Uterus (tissue), 4 donors: ENCODE data around the gene SPATA24. TPM values are rescaled to one million over a fixed set of nuclear protein-coding genes. Genes with fewer than 3 reads are reported as not detected.

Experiments used
- DNase-seq, 2 donors: peaks; one replicate each; pipeline ENCODE4 v3.0.0-alpha.2; 2019 to 2020
- H3K27ac ChIP-seq, 2 donors: fragments of 200-600 bp; sonication (generic); 1 replicate in 1 of 2; 2 replicates in 1 of 2; pipeline ENCODE4 v1.5.1; 2016 to 2018
- H3K27me3 ChIP-seq, 2 donors: fragments of 200-600 bp; sonication (generic); one replicate each; pipeline ENCODE4 v1.5.1; 2018 to 2019; ENCODE audit warnings: control low read depth in 1 of 2
- H3K36me3 ChIP-seq, 2 donors: fragments of 200-600 bp; sonication (generic); one replicate each; pipeline ENCODE4 v1.5.1; 2019; ENCODE audit warnings: control low read depth in 1 of 2
- H3K4me1 ChIP-seq, 2 donors: fragments of 200-600 bp; sonication (generic); one replicate each; pipeline ENCODE4 v1.5.1; 2018 to 2019; ENCODE audit warnings: control low read depth in 1 of 2
- H3K4me3 ChIP-seq, 2 donors: fragments of 200-600 bp; sonication (generic); 1 replicate in 1 of 2; 2 replicates in 1 of 2; pipeline ENCODE4 v1.5.1; 2018 to 2019; ENCODE audit warnings: mild to moderate bottlenecking in 1 of 2
- H3K9me3 ChIP-seq, 2 donors: fragments of 200-600 bp; sonication (generic); one replicate each; pipeline ENCODE4 v1.5.1; 2019; ENCODE audit warnings: control low read depth in 1 of 2
- POLR2A ChIP-seq, 2 donors: fragments of 450-650 bp; IDR thresholded peaks; one replicate each; pipeline ENCODE4 v1.6.1; 2016; ENCODE audit warnings: antibody characterized with exemption in 2 of 2, mild to moderate bottlenecking in 1 of 2, moderate library complexity in 1 of 2
- intact Hi-C: fragments of 100-400 bp; cut with DNase I; formaldehyde crosslinking; loops from one replicate; pipeline ENCODE4 v1.15.1; 2023; ENCODE audit warnings: low total_unique reads
- total RNA-seq, 4 donors: library from RNA; depleted of rRNA in 3 of 4; stranded (reverse); fragments of >200 nt in 3 of 4; gene quantifications; one replicate each; pipeline versions ENCODE4 v1.1.0 to v1.2.4, GENCODE V29; 2014 to 2023
- TF ChIP-seq, protein P1 (sequence below), 4 experiments: fragments of 200-600 bp in 2 of 4; fragments of 450-650 bp in 2 of 4; sonication (generic) in 2 of 4; IDR thresholded peaks; one replicate each; pipeline ENCODE4 v1.5.1; 2016 to 2019; ENCODE audit warnings: antibody characterized with exemption in 4 of 4, mild to moderate bottlenecking in 2 of 4, moderate library complexity in 1 of 4
- donor health status: DM: yes; HTN: yes; CAD: no.

SPATA24 gene
- total RNA-seq, 4 donors from 2014 or later: 2.4 to 3.4 TPM; not detected in 2

DNA sequence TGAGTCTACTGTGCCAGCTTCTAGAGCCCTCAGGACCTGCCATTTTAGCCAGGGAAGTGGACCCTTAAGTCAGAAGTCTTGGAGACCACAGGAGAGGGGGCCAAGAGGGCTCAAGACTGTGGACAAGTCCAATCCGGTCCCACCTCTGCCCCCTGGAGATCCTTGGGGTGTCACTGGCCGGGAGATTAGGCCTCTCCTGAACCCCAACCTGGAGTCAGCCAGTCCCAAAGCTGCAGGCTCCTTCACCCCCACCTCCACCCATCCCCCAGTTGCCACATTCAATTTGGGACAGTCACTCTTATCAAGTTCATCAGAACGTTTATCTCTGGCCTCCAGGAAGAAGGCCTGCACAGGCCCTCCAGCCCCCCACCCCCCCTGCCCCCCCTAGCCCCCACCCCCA is 21.1 kb downstream of the SPATA24 start:
- DNase-seq: peak in 1 of 2 donors; percentile 6
- TF ChIP-seq, protein P1, sequence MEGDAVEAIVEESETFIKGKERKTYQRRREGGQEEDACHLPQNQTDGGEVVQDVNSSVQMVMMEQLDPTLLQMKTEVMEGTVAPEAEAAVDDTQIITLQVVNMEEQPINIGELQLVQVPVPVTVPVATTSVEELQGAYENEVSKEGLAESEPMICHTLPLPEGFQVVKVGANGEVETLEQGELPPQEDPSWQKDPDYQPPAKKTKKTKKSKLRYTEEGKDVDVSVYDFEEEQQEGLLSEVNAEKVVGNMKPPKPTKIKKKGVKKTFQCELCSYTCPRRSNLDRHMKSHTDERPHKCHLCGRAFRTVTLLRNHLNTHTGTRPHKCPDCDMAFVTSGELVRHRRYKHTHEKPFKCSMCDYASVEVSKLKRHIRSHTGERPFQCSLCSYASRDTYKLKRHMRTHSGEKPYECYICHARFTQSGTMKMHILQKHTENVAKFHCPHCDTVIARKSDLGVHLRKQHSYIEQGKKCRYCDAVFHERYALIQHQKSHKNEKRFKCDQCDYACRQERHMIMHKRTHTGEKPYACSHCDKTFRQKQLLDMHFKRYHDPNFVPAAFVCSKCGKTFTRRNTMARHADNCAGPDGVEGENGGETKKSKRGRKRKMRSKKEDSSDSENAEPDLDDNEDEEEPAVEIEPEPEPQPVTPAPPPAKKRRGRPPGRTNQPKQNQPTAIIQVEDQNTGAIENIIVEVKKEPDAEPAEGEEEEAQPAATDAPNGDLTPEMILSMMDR (IDR thresholded peaks at IDR 0.05): no peak
- no peak for TF ChIP-seq POLR2A (IDR thresholded peaks at IDR 0.05)
- Histone ChIP-seq H3K4me3 (no peak overlapping the region), H3K4me1 (no peaks in the 10 kb centered on the region), H3K36me3 (no peaks in the 10 kb centered on the region), H3K27ac (no peak overlapping the region), H3K27me3 (no peaks in the 10 kb centered on the region), H3K9me3 (no peaks in the 10 kb centered on the region)
- intact Hi-C loops: no loop called here

DNA sequence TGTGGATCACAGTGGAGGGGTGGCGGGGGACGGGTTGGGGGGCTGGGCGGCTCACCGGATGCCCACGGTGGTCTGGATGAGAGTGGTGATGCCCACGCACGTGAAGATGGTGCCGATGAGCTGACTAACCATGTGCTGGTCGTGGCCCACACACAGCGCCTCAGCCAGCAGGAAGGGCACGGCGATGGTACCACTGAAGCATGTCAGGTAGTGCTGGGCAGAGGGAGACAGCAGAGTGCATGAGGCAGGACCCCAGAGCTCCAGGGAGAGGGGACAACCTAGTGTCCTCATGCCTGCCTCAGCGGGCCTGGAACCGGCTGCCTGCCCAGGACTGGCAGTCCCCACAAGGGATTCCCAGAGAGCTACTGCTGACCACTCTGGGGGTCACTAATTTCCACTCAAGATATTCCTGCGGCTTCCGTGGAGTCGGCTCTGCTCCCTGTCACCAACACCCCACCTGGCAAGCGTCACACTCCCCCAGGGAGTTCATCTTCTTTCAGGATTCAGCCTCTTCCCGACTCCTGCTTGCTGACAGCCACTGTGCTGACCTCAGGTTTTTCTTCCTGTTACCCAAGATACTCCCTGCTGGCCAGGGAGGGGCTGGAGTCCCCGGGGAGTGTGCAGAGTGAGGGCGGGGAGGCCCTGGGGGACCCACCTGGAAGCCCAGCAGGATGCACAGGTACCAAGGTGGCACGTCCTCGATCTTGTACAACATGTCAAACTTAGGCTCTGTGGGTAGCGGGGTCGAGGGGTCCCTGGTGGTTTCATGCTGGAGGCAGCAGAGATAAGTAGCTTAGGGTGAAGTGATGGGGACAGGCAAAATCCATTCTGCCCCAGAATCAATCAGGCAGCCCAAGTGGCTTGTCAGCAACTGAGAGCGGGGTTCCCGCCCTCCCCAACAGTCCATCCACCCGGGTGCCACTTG is 21.8 kb downstream of the SPATA24 start:
- Histone ChIP-seq H3K4me3 (no peak overlapping the region), H3K27ac (no peak overlapping the region), H3K9me3 (no peaks in the 10 kb centered on the region), H3K27me3 (no peaks in the 10 kb centered on the region), H3K4me1 (no peaks in the 10 kb centered on the region), H3K36me3 (no peaks in the 10 kb centered on the region)
- intact Hi-C loops: no loop called here
- TF ChIP-seq POLR2A (IDR thresholded peaks at IDR 0.05): no peak
- TF ChIP-seq, protein P1 (IDR thresholded peaks at IDR 0.05): no peak
- DNase-seq: no peak

DNA sequence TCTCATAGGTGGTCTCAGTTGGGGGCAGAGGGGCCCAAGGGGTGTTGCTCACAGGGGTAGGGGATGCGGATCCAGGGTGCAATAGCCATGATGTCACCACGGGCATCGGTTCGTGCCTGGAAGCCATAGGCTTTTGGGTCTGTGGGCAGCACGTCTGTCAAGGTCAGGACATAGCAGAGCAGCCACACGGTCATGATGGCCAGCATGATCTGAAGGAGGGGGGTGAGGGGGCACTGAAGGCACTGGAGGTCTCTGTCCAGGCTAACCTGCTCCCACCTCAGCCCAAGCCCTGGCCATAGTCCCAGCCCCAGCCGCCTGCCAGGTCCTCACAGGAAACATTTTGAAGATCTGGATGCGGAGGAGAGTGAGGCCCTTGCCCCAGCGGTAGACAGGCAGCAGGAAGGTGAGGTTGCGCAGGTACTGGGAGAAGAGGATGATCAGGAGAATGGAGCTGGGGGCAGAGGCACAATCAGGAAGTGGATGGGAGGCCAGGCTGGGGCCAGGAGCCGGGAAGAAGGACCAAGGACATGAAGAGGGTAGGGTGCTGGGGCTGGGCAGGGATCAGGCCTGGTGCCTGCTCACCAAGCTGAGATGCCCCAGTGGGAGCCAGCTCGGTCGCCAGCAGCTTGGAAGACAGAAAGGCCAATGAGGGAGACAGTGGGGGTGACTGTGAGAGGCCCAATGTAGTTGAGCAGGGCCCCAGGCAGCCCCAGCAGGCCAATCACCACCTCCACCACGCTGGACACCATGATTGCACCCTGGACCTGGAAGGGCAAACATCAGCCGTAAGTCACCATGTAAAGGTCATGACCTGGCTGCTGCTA is 24.1 kb downstream of the SPATA24 start:
- TF ChIP-seq, protein P1 (IDR thresholded peaks at IDR 0.05): no peak
- no peak for TF ChIP-seq POLR2A (IDR thresholded peaks at IDR 0.05)
- Histone ChIP-seq H3K27ac (no peak overlapping the region), H3K9me3 (no peaks in the 10 kb centered on the region), H3K36me3 (no peaks in the 10 kb centered on the region), H3K4me1 (no peaks in the 10 kb centered on the region), H3K27me3 (no peaks in the 10 kb centered on the region), H3K4me3 (no peak overlapping the region)
- intact Hi-C loops: no loop called here
- DNase-seq: no peak

DNA sequence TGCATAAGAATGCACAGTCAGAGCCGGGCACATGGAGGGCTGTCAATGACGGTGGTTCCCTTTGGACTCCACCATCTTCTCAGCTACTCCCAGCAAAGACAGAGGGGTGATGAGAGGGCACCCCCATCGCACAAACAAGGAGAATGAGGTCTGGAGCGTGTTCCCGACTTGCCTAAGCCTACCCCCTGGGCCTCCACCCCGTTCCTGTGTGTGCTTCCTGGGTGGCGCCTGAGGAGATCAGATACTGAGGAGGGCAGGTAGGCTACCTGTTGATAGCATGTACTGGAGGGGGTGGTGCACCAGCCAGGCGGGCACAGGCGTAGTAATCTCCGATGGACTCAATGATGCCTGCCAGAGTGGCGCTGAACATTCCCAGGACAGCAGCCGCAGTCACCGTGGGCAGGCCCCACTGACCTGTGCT is 24.9 kb downstream of the SPATA24 start:
- no peaks in the 10 kb centered on the region for H3K36me3 ChIP-seq
- no peaks in the 10 kb centered on the region for H3K9me3 ChIP-seq
- TF ChIP-seq, protein P1 (IDR thresholded peaks at IDR 0.05): no peak
- TF ChIP-seq POLR2A (IDR thresholded peaks at IDR 0.05): no peak
- DNase-seq: peak in 1 of 2 donors; percentile 3
- H3K27ac ChIP-seq: no peak overlapping the region
- no peak overlapping the region for H3K4me3 ChIP-seq
- no peaks in the 10 kb centered on the region for H3K4me1 ChIP-seq
- intact Hi-C loops: no loop called here
- no peaks in the 10 kb centered on the region for H3K27me3 ChIP-seq
